CD4-positive, alpha-beta T cell treated with Interleukin-4 for 4 hours (primary cell): ENCODE measurements around the gene ABHD5.

Experiments used
- DNase-seq: peaks from one replicate; pipeline ENCODE4 v3.0.0-alpha.2; 2020

Gene ABHD5

GRCh38 chr3:43759297-43759782, 68.6 kb downstream of the ABHD5 start:
- DNase-seq: peak; percentile 10

- no peak for DNase-seq
Observed at GRCh38 chr3:43759938-43760337, 69.2 kb downstream of the ABHD5 start.

GRCh38 chr3:43760938-43761337, 70.2 kb downstream of the ABHD5 start:
- no peak for DNase-seq

GRCh38 chr3:43762451-43762850, 71.7 kb downstream of the ABHD5 start:
- no peak for DNase-seq

- no peak for DNase-seq
Observed at GRCh38 chr3:43764056-43764455, 73.3 kb downstream of the ABHD5 start.

- DNase-seq: no peak
Observed at GRCh38 chr3:43764471-43764870, 73.7 kb downstream of the ABHD5 start.

- no peak for DNase-seq
Observed at GRCh38 chr3:43765521-43765971, 74.8 kb downstream of the ABHD5 start.

- no peak for DNase-seq
Observed at GRCh38 chr3:43766672-43767465, 76.1 kb downstream of the ABHD5 start.

GRCh38 chr3:43768381-43768973, 77.7 kb downstream of the ABHD5 start:
- no peak for DNase-seq

GRCh38 chr3:43769097-43769884, 78.6 kb downstream of the ABHD5 start:
- peak; percentile 61 for DNase-seq

GRCh38 chr3:43769885-43770425, 79.2 kb downstream of the ABHD5 start:
- DNase-seq: peak; percentile 58

- peak; percentile 33 for DNase-seq
Observed at GRCh38 chr3:43770426-43771103, 79.8 kb downstream of the ABHD5 start.

GRCh38 chr3:43771610-43772009, 80.9 kb downstream of the ABHD5 start:
- no peak for DNase-seq

- no peak for DNase-seq
Observed at GRCh38 chr3:43773273-43774094, 82.7 kb downstream of the ABHD5 start.

- DNase-seq: no peak
Observed at GRCh38 chr3:43774799-43775198, 84.1 kb downstream of the ABHD5 start.

GRCh38 chr3:43776101-43776500, 85.4 kb downstream of the ABHD5 start:
- DNase-seq: no peak

- no peak for DNase-seq
Observed at GRCh38 chr3:43779850-43780249, 89.1 kb downstream of the ABHD5 start.

GRCh38 chr3:43782541-43782940, 91.8 kb downstream of the ABHD5 start:
- DNase-seq: no peak
